Measurements from ENCODE around the gene CTNNA3.
"Not testable (repeated sequence)": the region's sequence is repeated elsewhere in the genome, so short reads cannot be mapped to it uniquely, and the experiment has no call there.

The CTNNA3 gene

GRCh38 chr10:67492317-67493019, 203.5 kb downstream of the CTNNA3 start:
- DNase-seq = peak; percentile 62

GRCh38 chr10:67487906-67488619, 207.9 kb downstream of the CTNNA3 start:
- no peak for DNase-seq

GRCh38 chr10:67487199-67487598, 208.8 kb downstream of the CTNNA3 start:
- no peak for DNase-seq

GRCh38 chr10:67477868-67478267, 218.1 kb downstream of the CTNNA3 start:
- DNase-seq = no peak

- no peak for DNase-seq
Observed at GRCh38 chr10:67476201-67476600, 219.8 kb downstream of the CTNNA3 start.

GRCh38 chr10:67473850-67474633, 222.0 kb downstream of the CTNNA3 start:
- no peak for DNase-seq

- DNase-seq = no peak
Observed at GRCh38 chr10:67471022-67471421, 225.0 kb downstream of the CTNNA3 start.

GRCh38 chr10:67464278-67464677, 231.7 kb downstream of the CTNNA3 start:
- no peak for DNase-seq

GRCh38 chr10:67452892-67453291, 243.1 kb downstream of the CTNNA3 start:
- DNase-seq = no peak

- no peak for DNase-seq
Observed at GRCh38 chr10:67438605-67439304, 257.2 kb downstream of the CTNNA3 start.

- DNase-seq = no peak
Observed at GRCh38 chr10:67433276-67433675, 262.7 kb downstream of the CTNNA3 start.

GRCh38 chr10:67402620-67403019, 293.4 kb downstream of the CTNNA3 start:
- DNase-seq = no peak

GRCh38 chr10:67401711-67402110, 294.3 kb downstream of the CTNNA3 start:
- no peak for DNase-seq

GRCh38 chr10:67386841-67387533, 309.0 kb downstream of the CTNNA3 start:
- not testable (repeated sequence) for DNase-seq

GRCh38 chr10:67386260-67386659, 309.7 kb downstream of the CTNNA3 start:
- no peak for DNase-seq

- DNase-seq = no peak
Observed at GRCh38 chr10:67385566-67385965, 310.4 kb downstream of the CTNNA3 start.

GRCh38 chr10:67385089-67385488, 310.9 kb downstream of the CTNNA3 start:
- DNase-seq = no peak

GRCh38 chr10:67331121-67331910, 364.7 kb downstream of the CTNNA3 start:
- DNase-seq = no peak

- DNase-seq = no peak
Observed at GRCh38 chr10:67327626-67328535, 368.1 kb downstream of the CTNNA3 start.

GRCh38 chr10:67319976-67320375, 376.0 kb downstream of the CTNNA3 start:
- DNase-seq = no peak
